HepG2 (cell line): ENCODE measurements around the gene TOM1L2. TPM values are rescaled to one million over a fixed set of nuclear protein-coding genes. Genes with fewer than 3 reads are reported as not detected.

ENCODE experiments used
- AKNA ChIP-seq: sonication (generic); formaldehyde crosslinking; IDR thresholded peaks from 2 replicates; pipeline ENCODE4 v1.4.0; 2020; ENCODE audit warnings: missing genetic modification reagents, borderline replicate concordance
- GATAD1 ChIP-seq: IDR thresholded peaks from 2 replicates; pipeline ENCODE4 v1.6.1; 2016; ENCODE audit warnings: missing genetic modification reagents, missing compliant biosample characterization
- HDAC1 ChIP-seq: sonication (generic); formaldehyde crosslinking; IDR thresholded peaks from 2 replicates; pipeline ENCODE4 v1.5.1; 2020; ENCODE audit warnings: mild to moderate bottlenecking, missing genetic modification reagents
- HNRNPL ChIP-seq: fragments of 200-400 bp; formaldehyde crosslinking; IDR thresholded peaks from 2 replicates; pipeline ENCODE4 v1.6.1; 2017; ENCODE audit warnings: mild to moderate bottlenecking, low read depth, low read length
- HOXD1 ChIP-seq: sonication (generic); formaldehyde crosslinking; IDR thresholded peaks from 2 replicates; pipeline ENCODE4 v1.5.0; 2020; ENCODE audit warnings: missing genetic modification reagents
- KLF6 ChIP-seq: IDR thresholded peaks from 2 replicates; pipeline ENCODE4 v1.8.0; 2016; ENCODE audit warnings: missing biosample characterization, missing genetic modification reagents
- KMT2A ChIP-seq: sonication (generic); formaldehyde crosslinking; IDR thresholded peaks from 2 replicates; pipeline ENCODE4 v1.4.0; 2020; ENCODE audit warnings: missing genetic modification reagents
- NR2C2 ChIP-seq: sonication (generic); formaldehyde crosslinking; IDR thresholded peaks from 2 replicates; pipeline ENCODE4 v1.4.0; 2020; ENCODE audit warnings: missing genetic modification reagents, mild to moderate bottlenecking, moderate library complexity, borderline replicate concordance
- SAP130 ChIP-seq: IDR thresholded peaks from 2 replicates; pipeline ENCODE4 v1.6.1; 2016; ENCODE audit warnings: low read depth
- SRY ChIP-seq: sonication (generic); formaldehyde crosslinking; IDR thresholded peaks from 2 replicates; pipeline ENCODE4 v1.8.0; 2022; ENCODE audit warnings: mild to moderate bottlenecking, missing genetic modification reagents
- THAP7 ChIP-seq: sonication (generic); formaldehyde crosslinking; IDR thresholded peaks from 2 replicates; pipeline ENCODE4 v1.8.1; 2023; ENCODE audit warnings: mild to moderate bottlenecking, missing genetic modification reagents
- ZBED4 ChIP-seq: sonication (generic); formaldehyde crosslinking; IDR thresholded peaks from 2 replicates; pipeline ENCODE4 v1.4.0; 2020; ENCODE audit warnings: missing genetic modification reagents, borderline replicate concordance
- ZBTB26 ChIP-seq: IDR thresholded peaks from 2 replicates; pipeline ENCODE4 v1.6.1; 2016; ENCODE audit warnings: missing compliant biosample characterization, missing genetic modification reagents, borderline replicate concordance
- ZNF451 ChIP-seq: sonication (generic); formaldehyde crosslinking; IDR thresholded peaks from 2 replicates; pipeline ENCODE4 v1.5.0; 2020; ENCODE audit warnings: mild to moderate bottlenecking, missing genetic modification reagents
- ZNF460 ChIP-seq: sonication (generic); formaldehyde crosslinking; IDR thresholded peaks from 2 replicates; pipeline ENCODE4 v1.5.1; 2020; ENCODE audit warnings: missing genetic modification reagents, mild to moderate bottlenecking, borderline replicate concordance
- ZNF572 ChIP-seq: sonication (generic); formaldehyde crosslinking; IDR thresholded peaks from 2 replicates; pipeline ENCODE4 v1.5.1; 2020; ENCODE audit warnings: mild to moderate bottlenecking, missing genetic modification reagents
- ZNF782 ChIP-seq: sonication (generic); formaldehyde crosslinking; IDR thresholded peaks from 2 replicates; pipeline ENCODE4 v1.4.0; 2020; ENCODE audit warnings: missing genetic modification reagents, mild to moderate bottlenecking, borderline replicate concordance
- ZNF83 ChIP-seq: sonication (generic); formaldehyde crosslinking; IDR thresholded peaks from 2 replicates; pipeline ENCODE4 v1.4.0; 2020; ENCODE audit warnings: missing genetic modification reagents, mild to moderate bottlenecking, borderline replicate concordance
- polyA plus RNA-seq, 8 experiments: library from polyadenylated mRNA; depleted of rRNA in 3 of 8; stranded (reverse) in 7 of 8; unstranded in 1 of 8; fragments of >200 nt; fragmentation: Illumina TruSeq in 4 of 8; extraction: Trizol in 4 of 8; gene quantifications; 2 replicates each; pipeline versions ENCODE4 v1.2.1 to v1.2.3, GENCODE V29; 2011 to 2016; ENCODE audit warnings: low read depth in 4 of 8, missing spikeins in 1 of 8, mixed read lengths in 1 of 8; ENCODE audit not compliant: insufficient read depth in 1 of 8
- total RNA-seq, 5 experiments: library from RNA; depleted of rRNA; stranded (reverse); fragments of >200 nt; fragmentation: Illumina TruSeq; extraction: Trizol; gene quantifications; 2 replicates each; pipeline ENCODE4 v1.2.3, GENCODE V29; 2016; ENCODE audit warnings: low read depth in 1 of 5

The TOM1L2 gene
- total and polyA plus RNA-seq, 2 of the 13 experiments (the other 11 are each of a cell fraction or from before 2014, with no cell fraction given): 4.7 to 7.4 TPM

GRCh38 chr17:17824119-17824782 is 147.9 kb downstream of the TOM1L2 start (continued):
- TF ChIP-seq AKNA (CRISPR knock-in tag) (no peak), SRY (CRISPR knock-in tag) (no peak), SAP130 (CRISPR knock-in tag) (no peak), ZNF460 (CRISPR knock-in tag) (0 out of 2 replicates have a peak, but pooled peaks have one; percentile 14), ZBED4 (no peak), NR2C2 (CRISPR knock-in tag) (peak; percentile 8; the same call in 1 of the 2 replicates), ZNF83 (CRISPR knock-in tag) (0 out of 2 replicates have a peak, but pooled peaks have one; percentile 26), KMT2A (CRISPR knock-in tag) (no peak; the same call in 1 of the 2 replicates), GATAD1 (0 out of 2 replicates have a peak, but pooled peaks have one; percentile 9), THAP7 (CRISPR knock-in tag) (no peak), ZNF451 (CRISPR knock-in tag) (no peak), HDAC1 (CRISPR knock-in tag) (peak; percentile 36; the same call in 1 of the 2 replicates), HOXD1 (CRISPR knock-in tag) (no peak), KLF6 (CRISPR knock-in tag) (no peak), ZNF782 (CRISPR knock-in tag) (no peak), HNRNPL (no peak), ZNF572 (CRISPR knock-in tag) (no peak), ZBTB26 (CRISPR knock-in tag) (no peak)
